HG02759 (cell line): ENCODE results near the gene TMEM204.

Source experiments
- ATAC-seq: cut with Tn5 transposase; IDR thresholded peaks from one replicate; pipeline ENCODE4 v1.9.1; 2021; ENCODE audit warnings: mild to moderate bottlenecking, moderate library complexity; ENCODE audit not compliant: unreplicated experiment

TMEM204 gene

DNA sequence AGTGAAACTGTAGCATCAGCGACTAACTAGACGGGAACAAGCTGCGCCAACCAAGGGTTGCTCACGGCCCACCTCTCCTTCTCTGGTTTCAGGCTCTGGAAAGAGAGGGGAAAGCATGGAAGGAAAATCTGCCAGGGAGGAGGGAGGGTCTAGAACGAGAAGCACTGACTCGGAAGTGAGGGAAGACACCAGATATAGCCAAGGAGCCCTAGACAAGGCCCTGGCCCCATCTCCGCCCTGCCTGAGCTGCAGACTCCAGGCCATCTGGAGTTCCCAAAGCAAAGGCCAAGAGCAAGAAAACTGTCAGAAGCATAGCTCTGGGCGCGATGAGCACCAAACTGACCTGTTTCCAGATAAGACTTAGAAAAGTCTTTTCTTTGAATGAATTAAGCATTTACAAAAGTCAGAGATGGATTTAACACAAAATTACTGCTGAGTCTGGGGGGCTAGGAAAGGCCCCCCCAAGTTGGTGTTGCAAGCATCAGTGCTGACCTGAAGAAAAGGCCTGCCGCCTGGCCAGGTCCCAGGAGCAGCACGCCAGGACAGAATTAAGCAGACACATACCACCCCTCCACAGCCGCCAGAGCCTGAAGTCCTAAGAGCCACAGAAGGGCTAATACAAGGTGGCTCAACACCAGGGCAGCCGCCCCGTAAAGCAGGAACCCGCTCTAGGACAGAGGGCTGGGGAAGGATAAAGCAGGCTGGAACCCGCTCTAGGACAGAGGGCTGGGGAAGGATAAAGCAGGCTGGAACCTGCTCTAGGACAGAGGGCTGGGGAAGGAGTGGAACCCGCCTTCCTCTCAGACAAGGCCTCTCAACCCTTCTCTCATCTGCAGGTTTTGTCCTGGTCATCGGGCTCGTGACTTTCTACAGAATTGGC, 20.7 kb downstream of the TMEM204 start:
- ATAC-seq = no peak

DNA sequence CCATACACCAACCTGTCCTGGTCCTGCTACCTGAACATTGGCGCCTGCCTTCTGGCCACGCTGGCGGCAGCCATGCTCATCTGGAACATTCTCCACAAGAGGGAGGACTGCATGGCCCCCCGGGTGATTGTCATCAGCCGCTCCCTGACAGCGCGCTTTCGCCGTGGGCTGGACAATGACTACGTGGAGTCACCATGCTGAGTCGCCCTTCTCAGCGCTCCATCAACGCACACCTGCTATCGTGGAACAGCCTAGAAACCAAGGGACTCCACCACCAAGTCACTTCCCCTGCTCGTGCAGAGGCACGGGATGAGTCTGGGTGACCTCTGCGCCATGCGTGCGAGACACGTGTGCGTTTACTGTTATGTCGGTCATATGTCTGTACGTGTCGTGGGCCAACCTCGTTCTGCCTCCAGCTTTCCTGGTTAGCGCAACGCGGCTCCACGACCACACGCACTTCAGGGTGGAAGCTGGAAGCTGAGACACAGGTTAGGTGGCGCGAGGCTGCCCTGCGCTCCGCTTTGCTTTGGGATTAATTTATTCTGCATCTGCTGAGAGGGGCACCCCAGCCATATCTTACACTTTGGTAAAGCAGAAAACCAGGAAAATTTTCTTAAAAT, 21.5 kb downstream of the TMEM204 start:
- no peak for ATAC-seq

DNA sequence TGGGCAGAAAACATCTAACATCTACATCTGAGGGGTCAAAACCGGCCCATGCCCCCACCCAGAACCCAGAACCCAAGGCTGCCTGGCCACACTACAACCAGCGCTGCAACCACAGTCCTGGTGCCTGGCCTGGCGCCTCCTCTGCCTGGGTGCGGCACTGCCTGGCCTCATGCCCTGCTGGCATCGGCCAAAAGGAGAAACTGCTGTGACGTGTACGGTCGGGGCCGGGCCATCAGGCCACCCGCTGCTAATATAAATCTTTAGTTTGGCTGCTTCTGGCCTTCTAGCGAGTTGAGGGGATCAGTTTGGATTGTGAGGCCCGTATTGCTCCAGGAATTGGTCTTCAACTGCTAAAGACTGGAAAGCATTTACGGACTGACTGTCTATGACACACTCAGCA, 22.8 kb downstream of the TMEM204 start:
- no peak for ATAC-seq

DNA sequence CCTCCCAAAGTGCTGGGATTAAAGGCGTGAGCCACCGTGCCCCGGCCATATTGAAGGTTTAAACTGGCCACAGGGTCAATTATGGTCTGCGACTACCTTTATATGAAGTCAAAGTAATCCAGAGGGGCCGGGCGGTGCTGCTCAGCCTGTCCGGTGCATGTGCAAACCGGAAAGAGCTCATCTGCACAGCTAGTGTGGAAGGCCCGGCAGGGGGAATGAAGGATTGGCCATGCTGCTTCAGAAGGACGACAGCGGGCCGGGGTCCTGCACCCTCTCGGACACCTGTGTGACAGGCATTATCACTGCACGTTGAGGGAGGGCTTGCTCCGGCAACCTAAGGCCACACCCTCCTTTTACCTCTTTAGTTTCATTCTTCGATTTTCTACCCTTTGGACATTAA, 23.6 kb downstream of the TMEM204 start:
- ATAC-seq = no peak

DNA sequence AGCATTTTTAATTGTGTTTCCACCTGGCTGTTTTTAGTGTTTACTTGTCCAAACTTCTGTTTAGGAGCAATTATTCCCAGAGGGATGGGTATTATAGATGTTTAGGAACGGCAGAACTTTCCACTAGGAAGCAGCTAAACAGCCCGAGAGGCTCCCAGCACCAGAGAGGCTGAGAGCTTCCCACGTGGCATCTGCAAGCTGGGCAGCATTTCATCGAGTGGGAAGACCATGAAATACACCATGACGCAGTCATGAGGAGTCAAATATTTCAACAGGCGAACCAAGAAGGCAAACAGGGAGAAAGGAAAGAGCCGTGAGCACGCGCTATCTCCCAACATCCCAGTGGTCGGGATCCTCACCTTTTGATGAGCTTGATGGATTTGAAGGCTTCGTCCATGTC, 24.1 kb downstream of the TMEM204 start:
- no peak for ATAC-seq

DNA sequence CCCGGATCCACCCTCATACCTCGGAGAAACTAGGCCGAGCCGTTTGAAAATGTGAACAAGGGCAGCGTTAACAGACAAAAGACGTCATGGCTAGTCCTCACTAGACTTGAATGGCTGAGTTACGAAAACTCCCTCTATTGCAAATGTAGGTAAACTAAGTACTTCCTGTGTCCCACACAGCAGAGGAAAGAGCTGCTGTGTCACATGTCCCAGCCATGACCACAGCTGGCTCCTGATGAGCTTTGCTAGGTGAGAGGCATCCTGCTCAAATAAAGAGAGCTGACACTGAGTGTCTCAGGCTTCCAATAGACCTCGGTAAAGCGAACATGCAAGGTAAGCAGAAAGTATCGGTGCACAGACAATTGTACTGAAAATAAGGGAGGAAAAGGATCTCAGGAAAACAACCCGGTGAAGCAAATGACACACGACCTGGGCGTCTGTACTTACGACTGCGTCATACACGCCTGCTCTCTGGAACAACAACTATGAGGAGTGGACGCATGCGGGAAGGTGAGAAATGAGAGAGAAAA, 26.0 kb downstream of the TMEM204 start:
- no peak for ATAC-seq

DNA sequence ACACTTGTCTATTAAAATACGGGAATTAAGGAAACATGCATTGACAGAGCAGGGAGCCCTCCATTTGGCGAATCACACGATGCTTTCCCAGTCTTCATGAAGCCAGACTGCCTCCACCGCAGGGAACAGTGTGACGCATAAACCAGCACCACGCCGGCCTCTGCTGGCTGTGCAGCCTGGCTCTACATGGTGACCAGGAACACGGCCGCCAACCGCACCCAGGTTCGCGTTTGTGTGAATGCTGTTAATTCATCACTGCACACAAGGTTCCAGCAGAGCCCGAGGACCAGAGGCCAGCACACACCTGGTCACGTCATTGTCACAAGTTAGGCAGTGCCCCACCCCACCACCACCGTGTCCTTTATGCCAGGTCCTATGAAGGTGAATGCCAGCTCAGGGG, 26.7 kb downstream of the TMEM204 start:
- no peak for ATAC-seq

DNA sequence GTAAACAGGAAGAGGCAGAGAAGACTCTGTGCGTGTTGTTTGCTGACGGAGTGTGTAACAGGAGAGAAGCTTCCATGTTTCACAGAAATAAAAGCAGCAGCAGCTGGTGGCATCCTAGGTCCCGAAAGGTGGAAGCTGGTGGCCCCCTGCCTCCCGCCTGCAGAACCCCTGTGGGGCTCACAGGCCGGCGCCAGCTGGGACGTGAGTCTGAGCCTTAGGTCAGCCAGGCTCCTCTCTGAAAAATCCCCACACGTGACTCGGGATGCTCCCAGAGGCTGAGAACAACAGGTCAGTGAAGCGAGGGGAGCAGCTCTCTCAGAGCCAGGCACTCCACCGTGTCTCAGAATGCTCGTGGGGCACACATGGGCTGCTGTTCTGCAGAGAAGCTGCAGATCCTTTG, 27.4 kb downstream of the TMEM204 start:
- ATAC-seq = no peak

DNA sequence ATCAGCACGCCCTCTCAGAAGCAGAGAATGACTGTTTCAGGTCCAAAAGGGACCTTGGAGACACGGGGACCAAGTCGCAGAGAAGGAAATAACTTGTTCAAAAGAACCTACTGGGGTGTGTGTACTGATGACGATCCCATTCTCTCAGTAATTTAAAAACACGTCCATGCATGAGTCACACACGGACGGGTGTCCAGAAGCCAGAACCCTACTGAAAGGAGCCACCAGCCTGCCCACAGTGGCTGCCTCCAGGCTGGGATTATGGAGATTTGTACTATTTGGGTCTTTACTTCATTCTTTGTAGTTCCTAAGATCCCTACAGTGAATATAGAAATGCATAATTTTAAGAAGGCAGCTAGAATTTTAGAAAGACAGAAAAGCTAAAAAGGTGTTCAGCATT, 27.8 kb downstream of the TMEM204 start:
- ATAC-seq = no peak

DNA sequence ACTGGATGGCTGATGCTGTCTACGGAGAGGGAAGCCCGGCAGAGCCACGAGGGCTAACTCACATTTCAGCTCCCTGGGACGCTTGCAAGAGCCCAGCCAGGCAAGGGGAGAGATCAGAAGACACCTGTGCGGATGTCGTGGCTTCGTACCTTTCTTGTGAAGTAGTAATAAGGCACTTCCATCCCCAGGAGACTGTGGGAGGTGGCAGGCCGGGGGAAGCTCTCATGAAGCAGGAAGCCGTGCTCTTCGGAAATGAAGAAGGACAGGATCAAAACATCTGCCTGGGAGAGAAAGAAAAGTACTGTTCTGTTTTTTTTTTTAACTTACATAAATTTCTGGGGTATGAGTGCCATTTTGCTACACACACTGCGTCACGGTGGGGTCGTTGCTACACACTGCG, 28.4 kb downstream of the TMEM204 start:
- no peak for ATAC-seq

DNA sequence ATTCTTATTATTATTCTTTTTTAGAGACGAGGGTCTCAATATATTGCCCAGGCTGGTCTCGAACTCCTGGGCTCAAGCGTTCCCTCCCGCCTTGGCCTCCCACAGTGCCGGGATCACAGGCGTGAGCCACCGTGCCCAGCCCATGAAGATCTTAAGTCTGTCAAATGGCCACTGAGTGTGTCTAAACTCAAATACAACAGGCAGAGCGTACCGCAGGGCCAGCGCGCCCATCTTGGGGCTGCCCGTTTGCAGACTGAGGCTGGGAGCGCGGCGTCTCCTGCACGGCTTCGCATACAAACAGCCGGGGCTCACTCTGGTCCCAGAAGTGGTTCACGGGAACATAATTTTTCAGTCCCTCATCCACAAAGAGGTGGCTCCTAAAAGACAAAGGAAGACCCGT, 30.3 kb downstream of the TMEM204 start:
- ATAC-seq = no peak

DNA sequence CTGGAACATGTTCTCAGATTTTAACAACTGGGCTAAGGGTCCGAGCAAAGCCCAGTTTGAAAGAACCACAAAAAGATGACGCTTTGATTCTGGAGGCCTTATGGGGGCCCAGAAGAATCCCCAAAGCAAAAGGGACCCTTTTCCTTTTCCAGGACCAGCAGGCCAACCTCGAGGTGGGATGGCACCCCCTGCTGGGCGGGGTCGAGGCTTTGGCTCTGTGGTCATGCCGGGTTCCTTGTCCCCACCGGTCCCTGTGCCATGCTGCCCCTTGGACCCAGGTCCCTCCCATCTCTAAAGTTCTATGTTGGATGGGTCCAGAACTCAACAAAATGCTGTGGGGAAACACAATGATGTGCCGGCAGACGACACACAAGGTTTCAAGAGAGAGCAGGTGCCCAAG, 30.9 kb downstream of the TMEM204 start:
- no peak for ATAC-seq

DNA sequence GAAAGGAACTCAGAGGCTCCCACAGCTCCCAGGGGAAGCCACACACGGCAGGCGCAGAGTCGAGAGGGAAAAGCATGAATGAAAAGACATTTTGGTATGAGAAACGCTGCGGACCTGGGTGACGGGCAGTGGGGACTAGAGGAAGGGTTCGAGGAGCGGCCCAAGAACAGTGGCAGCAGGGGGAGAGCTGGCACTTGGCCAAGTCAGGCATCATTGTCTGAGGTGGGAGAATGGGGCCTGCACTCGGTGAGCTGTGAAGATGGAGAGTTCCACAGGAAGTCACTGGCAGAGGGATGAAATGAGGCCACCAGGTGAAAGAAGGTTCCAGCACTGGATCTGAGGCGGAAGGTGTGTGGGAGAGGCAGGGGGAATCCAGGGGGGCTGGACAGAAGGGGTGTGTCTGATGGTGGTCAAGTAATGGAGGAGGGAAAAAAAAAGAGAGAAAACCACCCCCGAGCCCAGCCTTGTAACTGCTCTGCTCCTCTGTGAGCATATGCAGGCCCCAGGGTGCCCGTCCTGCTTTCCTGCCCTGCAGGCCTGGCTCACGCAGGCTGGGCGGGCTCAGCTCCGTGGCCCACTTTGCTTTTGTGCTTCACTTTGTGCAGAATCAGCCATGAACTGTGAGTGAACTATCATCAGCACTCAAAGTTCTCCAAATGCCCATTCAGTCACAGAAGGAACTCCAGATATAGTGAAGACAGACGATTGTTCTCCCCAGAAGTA, 31.8 kb downstream of the TMEM204 start:
- ATAC-seq = no peak

DNA sequence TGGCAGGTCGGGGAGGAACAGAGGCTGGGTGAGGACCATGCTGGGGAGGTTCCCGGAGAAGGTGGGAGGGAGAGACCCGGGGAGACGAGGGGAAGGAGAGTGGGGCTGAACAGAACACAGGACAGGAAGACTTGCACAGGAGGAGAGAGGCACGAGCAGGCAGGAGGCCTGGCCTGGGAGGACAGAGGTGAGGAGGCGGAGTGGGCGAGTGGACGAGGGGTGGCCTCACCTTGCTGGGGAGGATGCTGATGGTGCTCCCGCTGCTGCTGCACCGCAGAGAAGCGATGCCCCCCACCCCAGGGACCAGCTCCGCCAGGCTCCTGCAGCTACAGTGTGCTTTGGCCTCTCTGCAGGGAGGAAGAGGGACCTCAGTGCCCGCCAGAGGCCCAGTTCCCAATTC, 34.5 kb downstream of the TMEM204 start:
- no peak for ATAC-seq

DNA sequence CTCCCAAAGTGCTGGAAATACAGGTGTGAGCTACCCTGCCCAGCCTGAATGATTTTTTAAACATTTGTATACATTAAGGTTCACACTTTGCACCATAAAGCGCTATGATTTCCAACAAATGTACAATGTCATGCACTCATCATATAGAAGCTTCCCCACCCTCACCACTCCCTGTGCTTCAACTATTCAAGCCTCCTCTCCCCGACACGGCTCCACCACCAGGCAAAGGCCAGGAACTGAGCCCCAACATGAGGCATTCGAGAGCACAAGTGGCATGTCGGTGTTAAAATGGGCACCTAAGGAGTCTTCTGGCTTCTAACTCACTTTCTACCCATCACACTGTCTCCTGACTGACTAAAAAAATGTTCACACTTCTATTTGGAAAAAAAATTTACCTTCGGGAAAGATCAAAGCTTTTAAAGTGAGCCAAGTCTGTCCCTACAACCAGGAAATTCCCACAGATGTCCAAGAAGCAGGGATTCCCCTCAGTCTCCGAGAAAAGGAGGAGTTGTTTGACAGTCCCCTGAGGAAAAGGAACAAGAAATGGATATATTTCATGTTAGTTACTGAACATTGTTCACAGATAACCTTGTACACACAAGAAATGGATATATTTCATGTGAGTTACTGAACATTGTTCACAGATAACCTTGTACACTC, 37.7 kb downstream of the TMEM204 start:
- no peak for ATAC-seq

DNA sequence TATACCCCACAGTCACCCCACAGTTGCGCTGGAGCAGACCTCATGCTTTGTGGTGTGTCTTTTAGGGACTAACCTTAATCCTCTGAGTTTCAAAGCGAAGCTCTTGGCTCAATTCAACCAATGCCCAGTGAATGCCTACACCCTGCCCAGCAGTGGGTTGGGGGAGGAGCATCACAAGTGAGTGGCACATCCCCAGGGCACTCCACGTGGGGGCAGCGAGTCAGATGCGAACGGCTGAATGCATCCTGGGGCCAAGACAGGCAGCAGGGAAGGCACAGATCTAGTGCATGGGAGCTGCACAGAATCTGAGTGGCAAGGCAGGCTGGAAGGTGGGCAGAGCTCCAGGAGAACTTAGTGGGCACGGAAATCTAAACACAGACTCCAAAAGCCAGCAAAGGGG, 39.2 kb downstream of the TMEM204 start:
- ATAC-seq = no peak

DNA sequence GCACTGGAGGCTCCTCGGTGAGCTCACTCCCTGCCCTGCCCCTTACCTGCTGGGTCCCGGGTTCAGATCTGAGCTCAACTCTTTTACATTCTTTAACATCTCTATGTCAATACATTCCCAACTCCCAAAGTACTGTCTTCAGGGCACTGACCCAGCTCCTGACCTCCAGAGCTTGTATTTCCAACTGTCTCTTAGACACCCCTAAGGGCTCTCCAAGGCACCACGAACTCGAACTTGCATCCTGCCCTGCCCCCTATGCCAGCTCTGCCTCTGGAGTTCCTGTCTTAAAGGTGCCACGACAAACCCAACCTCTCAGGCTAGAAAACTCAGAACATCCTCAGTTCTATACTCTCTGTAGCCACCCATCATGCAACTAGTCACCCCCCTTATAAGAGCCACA, 39.8 kb downstream of the TMEM204 start:
- ATAC-seq = no peak

DNA sequence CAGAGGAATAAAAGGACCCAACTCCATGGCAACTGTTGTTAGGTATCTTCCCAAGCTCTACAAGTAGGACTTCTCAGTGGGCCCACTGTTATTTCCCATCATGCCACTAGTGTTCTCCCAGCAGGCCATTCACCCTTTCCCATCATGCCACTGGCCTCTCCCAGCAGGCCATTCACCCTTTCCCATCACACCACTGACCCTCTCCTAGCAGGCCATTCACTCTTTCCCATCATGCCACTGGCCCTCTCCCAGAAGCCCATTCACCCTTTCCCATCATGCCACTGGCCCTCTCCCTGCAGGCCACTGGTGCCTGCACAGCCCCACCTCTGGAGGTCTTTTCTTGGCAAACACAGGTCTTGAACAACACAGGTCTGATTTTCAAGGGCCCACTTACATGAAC, 42.1 kb downstream of the TMEM204 start:
- ATAC-seq = no peak

DNA sequence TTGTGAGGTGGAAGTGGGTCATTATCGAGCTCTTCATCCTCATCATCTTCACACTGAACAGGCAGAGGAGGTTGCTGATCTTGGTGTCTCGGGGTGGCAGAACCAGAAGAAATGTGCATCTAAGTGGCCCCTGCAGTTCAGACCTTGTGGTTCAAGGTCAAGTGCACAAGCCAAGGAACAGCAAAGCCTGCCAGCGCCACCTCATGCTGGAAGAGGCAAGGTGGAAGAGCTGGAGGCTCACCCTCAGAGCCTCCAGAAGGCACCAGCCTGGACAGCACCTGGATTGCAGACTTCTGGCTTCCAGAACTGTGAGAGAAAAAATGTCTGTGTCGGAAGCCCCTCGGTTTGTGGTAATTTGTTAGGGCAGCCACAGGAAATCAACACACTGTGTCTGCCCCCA, 45.7 kb downstream of the TMEM204 start:
- no peak for ATAC-seq

DNA sequence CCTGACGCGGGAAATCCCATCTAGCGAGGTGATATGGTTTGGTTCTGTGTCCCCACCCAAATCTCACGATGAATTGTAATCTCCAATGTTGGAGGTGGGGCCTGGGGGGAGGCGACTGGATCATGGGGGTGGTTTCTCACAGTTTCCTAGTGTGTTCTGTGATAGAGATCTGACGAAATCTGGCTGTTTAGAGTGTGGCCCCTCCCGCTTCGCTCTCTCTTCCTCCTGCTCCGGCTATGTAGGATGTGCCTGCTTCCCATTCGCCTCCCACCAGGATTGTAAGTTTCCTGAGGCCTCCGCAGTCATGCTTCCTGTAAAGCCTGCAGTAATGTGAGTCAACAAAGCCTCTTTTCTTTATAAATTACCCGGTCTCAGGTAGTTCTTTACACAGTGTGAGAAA, 46.8 kb downstream of the TMEM204 start:
- no peak for ATAC-seq

DNA sequence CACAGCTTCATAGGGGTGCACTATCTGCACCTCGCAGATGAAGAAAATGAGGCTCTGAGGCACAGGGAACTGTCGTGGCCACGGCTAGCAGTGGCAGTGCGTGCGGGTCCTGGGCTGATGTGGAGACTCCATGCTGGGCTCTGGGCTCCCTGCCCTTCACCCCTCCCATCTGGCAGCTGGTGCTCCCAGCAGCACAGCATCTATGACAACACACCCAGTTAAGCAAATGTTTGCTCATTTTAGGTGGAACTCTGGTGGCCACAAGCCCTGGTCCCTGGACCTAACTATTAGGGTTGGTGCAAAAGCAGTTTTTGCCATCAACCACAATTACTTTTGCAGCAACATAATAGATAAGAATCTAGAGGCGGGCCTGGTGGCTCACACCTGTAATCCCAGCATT, 47.5 kb downstream of the TMEM204 start:
- no peak for ATAC-seq
